Activated CD8-positive, alpha-beta memory T cell treated with anti-CD3 and anti-CD28 coated beads for 4 hours (primary cell): ENCODE results near the gene EWSR1.

ENCODE experiments used
- DNase-seq, 2 donors: peaks; one replicate each; pipeline ENCODE4 v3.0.0-alpha.2; 2020; ENCODE audit warnings: low read depth in 2 of 2

EWSR1 gene

DNA sequence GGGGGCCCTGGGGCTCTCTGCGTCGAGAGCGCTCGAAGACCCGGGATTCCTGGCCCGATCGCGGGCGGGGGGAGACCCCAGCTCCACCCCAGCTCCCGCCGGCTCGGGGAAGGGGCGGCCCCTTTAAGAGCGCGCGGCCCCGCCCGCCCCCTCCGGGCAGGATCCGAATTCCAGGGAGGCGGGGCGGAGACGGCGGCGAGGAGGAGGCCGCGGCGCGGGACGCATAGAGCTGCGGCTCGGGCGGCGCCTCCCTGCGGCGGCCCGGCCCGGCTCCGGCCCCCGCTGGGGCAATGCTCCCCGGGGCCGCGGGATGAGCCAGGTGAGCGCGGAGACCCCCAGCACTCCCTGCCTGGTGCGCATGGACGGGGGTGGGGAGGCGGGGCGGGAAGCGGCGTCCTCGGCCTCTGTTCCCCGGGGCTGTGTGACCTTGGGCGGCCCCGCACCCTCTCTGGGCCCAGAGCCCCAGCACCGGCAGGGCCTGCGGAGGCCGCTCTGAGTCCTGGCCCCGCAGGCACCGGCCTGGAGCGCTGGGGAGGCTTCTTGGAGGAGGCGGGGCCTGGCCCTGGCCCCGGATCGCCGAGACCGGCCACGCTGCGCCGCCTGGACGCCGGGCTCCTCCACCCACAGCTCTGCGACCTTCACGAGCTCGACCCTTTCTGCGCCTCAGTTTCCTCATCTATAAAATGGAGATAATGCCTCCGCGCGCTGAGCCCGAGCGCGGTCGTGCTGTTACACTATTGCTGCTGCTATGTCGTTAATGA is 38.9 kb downstream of the EWSR1 start:
- no peak for DNase-seq

DNA sequence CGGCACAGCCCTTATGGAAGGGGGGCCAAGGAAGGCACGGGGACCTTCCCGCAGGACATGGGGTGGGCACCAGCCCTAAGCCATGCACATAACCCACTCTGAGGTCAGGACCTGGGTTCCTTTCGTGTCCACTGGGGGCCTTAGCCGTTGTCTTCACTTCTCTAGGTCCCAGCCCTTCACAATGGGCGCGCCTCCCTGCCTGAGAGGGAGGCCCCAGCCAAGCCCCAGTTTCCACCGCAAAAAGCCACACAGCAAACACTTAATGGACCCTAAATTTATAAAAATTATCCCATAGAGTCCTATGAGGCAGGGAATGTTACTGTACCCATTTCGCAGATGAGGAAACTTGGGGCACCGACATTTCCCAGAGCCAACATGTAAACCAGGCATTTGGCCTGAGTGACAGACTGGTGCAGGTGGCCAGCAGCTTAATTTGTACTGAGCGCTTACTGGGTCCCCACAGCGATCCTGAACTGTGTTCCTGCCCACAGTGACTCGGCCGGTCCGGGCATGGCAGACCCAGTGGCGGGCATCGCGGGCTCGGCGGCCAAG is 39.6 kb downstream of the EWSR1 start:
- DNase-seq, result no peak

- DNase-seq, result no peak
Measured at GRCh38 chr22:29308148-29308790, 40.2 kb downstream of the EWSR1 start.

- DNase-seq, result no peak
Measured at GRCh38 chr22:29308791-29309262, 40.8 kb downstream of the EWSR1 start.

- DNase-seq, result no peak
Measured at GRCh38 chr22:29309332-29310064, 41.4 kb downstream of the EWSR1 start.

DNA sequence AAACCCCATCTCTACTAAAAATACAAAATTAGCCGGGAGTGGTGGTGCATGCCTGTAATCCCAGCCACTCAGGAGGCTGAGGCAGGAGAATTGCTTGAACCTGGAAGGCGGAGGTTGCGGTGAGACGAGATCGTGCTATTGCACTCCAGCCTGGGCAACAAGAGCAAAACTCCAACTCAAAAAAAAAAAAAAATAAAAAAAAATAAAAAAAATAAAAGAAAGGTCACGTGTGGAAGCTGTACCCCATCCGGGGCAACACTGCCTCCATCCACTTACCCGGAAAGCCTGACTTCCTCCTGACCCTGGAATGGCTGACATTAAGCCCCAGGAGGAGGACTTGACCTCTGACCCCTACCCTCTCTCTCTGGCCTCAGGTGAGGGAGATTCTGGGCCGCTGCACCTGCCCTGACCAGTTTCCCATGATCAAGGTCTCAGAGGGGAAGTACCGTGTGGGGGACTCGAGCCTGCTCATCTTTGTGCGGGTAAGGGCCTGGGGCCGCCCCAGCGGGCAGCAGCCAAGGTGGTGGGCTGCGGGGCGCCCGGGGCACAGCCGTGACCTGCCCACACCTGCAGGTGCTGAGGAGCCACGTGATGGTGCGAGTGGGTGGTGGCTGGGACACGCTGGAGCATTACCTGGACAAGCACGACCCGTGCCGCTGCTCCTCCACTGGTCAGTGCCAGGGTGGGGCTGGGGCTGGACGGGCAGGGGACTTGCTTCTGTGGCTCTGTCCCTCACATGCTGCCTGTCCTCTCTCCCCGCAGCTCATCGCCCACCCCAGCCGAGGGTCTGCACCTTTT is 42.2 kb downstream of the EWSR1 start:
- no peak for DNase-seq

- peak; percentile 34 to 38 for DNase-seq
Measured at GRCh38 chr22:29310863-29311339, 42.8 kb downstream of the EWSR1 start.

DNA sequence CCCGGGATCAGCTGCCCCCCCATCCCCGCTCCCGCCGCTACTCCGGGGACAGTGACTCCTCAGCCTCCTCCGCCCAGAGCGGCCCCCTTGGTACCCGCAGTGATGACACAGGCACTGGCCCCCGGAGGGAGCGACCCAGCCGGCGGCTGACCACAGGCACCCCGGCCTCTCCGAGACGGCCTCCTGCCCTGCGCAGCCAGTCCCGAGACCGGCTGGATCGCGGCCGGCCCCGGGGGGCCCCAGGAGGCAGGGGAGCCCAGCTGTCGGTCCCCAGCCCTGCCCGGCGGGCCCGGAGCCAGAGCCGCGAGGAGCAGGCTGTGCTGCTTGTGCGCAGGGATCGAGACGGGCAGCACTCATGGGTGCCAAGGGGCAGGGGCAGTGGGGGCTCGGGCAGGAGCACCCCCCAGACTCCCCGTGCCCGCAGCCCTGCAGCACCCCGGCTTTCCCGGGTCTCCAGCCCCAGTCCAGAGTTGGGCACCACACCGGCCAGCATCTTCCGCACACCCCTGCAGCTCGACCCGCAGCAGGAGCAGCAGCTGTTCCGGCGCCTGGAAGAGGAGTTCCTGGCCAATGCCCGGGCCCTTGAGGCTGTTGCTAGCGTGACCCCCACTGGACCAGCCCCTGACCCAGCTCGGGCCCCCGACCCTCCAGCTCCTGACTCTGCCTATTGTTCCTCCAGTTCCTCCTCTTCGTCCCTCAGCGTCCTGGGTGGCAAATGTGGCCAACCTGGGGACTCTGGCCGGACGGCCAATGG is 43.6 kb downstream of the EWSR1 start:
- DNase-seq, result no peak

- no peak for DNase-seq
Measured at GRCh38 chr22:29312218-29313125, 44.4 kb downstream of the EWSR1 start.

DNA sequence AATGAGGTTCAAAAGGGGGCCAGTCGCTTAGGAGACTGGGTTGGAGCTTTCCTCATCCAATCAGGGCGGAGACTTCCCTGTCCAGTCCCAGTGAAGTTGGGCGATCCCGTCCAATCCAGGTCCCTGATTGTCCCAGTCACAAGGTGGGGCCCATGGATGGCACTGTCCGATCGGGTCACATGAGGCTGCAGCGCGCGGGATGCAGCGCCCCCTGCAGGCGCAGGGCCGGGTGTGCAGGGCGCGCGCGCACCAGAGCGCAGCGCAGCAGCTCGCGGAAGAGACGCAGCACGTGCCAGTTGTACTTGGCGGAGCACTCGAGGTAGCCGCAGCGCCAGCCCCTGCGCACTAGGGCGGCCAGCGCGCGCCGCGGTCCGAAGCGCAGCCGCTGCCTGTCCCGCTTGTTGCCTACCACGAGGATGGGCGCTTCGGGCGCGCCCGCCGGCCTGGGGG is 45.1 kb downstream of the EWSR1 start:
- no peak for DNase-seq

DNA sequence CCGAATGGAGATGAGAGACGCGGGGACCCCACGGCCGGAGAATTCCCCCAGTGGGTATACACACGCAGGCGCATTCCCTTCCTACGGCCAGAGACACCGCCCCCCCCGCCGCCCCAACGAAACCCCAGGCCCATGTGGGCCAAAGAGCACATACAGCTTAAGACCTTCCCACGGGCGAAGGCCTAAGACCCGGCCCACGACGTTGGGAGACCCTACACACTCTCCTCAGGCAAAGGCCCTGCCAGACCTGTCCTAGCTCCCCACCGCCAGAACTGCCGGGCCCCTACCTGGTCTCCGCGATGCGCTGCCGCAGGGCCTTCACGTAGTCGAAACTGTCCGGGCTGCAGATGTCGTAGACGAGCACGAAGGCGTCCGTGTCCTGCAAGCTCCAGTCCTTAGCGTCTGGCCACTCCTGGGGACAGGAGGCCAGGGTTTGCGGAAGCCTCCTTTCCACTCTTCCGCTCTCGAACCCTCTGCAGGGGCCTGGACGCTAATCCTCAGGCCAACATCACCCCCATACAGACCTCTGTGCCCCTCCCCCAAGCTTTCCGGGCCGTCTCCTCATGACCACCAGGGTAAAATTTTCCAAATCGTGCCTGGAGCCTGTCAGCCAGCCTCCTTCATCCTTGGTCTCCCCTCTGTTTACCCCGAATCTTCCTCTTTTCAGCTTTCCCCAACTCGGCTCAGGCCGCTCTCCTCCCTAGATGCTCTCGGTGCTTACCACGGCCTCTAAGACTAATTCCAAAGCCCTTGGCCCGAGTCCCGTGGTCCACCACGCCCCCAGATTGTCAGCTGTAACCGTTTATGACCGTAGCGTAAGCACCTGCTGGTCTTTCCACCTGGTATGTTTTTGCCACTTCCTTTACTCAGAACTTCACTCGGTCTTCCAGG is 45.8 kb downstream of the EWSR1 start:
- DNase-seq, result no peak

GRCh38 chr22:29314537-29315285 is 46.6 kb downstream of the EWSR1 start:
- no peak for DNase-seq

DNA sequence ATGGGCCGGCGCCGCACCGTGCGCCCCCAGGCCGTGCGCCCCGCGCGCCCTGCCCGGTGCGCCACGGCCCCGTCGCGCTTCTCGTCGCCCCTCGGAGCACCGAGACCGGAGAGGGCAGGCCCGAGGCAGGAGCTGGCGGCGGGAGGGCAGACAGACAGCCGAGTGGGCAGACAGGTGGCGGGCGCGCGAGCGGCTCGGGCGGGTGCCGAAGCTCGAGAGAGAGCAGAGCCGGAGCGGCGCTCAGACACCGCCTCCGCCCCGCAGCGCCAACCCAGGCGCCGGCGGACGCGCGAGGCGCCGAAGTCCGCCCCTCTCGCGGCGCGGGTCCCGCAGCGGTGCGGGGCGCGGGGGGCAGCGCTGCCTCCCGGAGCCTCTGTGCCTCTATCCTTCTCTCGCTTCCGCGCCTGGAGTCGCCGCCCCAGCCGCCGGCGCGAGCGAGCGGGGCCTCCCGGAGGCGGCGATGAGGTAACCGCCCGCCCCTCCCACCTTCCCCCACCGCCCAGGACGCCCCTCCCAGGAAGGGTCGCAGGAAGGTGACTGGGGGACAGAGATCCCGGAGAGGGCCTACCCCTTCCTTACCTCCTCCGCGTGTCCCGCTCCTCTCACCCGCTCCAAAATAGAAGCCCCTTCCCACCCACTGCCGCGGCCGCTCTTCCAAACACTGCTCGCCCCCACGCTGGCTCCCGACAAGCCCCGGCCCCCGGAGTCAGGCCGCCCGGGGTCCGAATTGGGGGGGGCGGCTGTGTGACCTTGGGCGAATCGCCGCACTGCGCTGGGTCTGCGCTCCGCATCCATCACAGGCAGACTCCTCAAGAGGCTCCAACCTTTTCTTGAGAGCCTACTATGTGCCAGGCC is 47.4 kb downstream of the EWSR1 start, which contains the start of gene RASL10A:
TSS of gene RASL10A (minus strand) at position 412 of the 855 bp plus-strand sequence. CDS start 451 bp downstream, outside the sequence.
- no peak for DNase-seq

- DNase-seq, result no peak
Measured at GRCh38 chr22:29316141-29316828, 48.2 kb downstream of the EWSR1 start.

DNA sequence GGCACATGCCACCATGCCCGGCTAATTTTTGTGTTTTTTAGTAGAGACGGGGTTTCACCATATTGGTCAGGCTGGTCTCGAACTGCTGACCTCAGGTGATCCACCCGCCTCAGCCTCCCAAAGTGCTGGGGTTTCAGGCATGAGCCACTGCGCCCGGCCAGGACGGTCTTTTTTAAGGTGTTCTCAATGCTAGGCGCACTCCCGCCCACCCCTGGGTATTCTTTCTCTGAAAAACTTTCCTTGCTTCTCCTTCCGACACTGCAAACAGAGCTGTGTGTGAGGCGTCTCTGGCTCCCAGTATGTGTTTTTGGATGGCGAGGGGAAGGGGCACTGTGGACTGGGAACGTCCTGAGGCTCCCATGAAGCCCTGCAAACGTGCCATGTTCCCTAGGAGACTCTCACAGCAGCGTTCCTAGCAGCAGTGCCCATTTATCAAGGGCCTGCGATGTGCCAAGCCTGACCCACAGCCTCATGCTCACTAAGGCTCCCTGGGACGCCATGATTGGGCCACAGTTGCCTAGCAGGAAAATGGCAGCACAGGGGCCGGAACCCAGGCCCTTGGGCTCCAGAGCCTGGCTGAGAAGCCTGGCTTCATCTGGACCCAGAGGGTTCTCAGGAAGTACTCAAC is 49.9 kb downstream of the EWSR1 start:
- DNase-seq, result no peak

DNA sequence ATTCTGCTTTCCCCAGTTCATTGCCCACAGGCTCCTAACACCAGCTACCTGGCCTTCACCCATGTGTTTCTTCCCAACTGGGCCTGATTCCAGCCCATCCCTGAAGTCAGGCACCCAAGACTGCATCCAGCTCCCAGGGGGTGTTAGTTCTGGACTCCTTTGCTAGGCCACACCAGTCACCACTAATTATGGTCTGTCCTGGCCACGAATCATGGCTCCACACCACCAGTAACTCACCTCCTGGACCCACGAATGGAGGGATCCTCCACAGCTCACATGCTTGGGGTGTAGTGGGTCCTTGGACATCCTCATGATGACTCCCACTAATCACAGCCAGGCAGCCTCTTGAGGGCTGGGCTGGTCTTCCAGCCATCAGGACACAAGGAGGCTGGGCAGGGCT is 51.0 kb downstream of the EWSR1 start:
- no peak for DNase-seq
